A673 (cell line): ENCODE data around the gene ABCA2.

ENCODE experiments used
- EZH2 ChIP-seq: fragments of 200-600 bp; sonication (generic); IDR thresholded peaks from 2 replicates; pipeline ENCODE4 v1.6.1; 2017; ENCODE audit warnings: borderline replicate concordance, low read depth, mild to moderate bottlenecking, mixed read lengths, antibody characterized with exemption, low read length; ENCODE audit not compliant: poor library complexity, severe bottlenecking
- TF ChIP-seq, protein P1 (sequence below): fragments of 300-800, 200-600 bp; sonication (generic); conservative IDR thresholded peaks from 2 replicates; pipeline ENCODE4 v1.5.1; 2017; ENCODE audit warnings: low read depth, mild to moderate bottlenecking, antibody characterized with exemption, low read length, moderate library complexity, mixed read lengths

GRCh38 chr9:137069508-137070091 is 41.6 kb upstream of the ABCA2 start:
- TF ChIP-seq, protein P1, sequence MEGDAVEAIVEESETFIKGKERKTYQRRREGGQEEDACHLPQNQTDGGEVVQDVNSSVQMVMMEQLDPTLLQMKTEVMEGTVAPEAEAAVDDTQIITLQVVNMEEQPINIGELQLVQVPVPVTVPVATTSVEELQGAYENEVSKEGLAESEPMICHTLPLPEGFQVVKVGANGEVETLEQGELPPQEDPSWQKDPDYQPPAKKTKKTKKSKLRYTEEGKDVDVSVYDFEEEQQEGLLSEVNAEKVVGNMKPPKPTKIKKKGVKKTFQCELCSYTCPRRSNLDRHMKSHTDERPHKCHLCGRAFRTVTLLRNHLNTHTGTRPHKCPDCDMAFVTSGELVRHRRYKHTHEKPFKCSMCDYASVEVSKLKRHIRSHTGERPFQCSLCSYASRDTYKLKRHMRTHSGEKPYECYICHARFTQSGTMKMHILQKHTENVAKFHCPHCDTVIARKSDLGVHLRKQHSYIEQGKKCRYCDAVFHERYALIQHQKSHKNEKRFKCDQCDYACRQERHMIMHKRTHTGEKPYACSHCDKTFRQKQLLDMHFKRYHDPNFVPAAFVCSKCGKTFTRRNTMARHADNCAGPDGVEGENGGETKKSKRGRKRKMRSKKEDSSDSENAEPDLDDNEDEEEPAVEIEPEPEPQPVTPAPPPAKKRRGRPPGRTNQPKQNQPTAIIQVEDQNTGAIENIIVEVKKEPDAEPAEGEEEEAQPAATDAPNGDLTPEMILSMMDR, result no peak
- no peak for TF ChIP-seq EZH2
